IPS DF 6.9 (cell line): ENCODE measurements around the gene PPP1R9B.
A peak's percentile ranks its signal among the peaks of the same experiment; 100 is the strongest.

Source experiments
- DNase-seq: peaks from one replicate; pipeline ENCODE4 v3.0.0-alpha.2; 2013; ENCODE audit warnings: low read depth, low spot score
- H3K27ac ChIP-seq: one replicate; pipeline ENCODE4 v1.5.1; 2013; ENCODE audit warnings: low read length, control low read depth
- H3K27me3 ChIP-seq: 2 replicates; pipeline ENCODE4 v1.6.1; 2013; ENCODE audit warnings: mild to moderate bottlenecking, low read length; ENCODE audit not compliant: control insufficient read depth, insufficient read depth
- H3K36me3 ChIP-seq: 2 replicates; pipeline ENCODE4 v1.6.1; 2013; ENCODE audit warnings: low read length; ENCODE audit not compliant: control insufficient read depth, insufficient read depth
- H3K4me1 ChIP-seq: 2 replicates; pipeline ENCODE4 v1.6.1; 2013; ENCODE audit warnings: low read length; ENCODE audit not compliant: control insufficient read depth, insufficient read depth
- H3K4me3 ChIP-seq: 2 replicates; pipeline ENCODE4 v1.5.1; 2013; ENCODE audit warnings: mild to moderate bottlenecking, low read length
- H3K9me3 ChIP-seq: 2 replicates; pipeline ENCODE4 v1.6.1; 2013; ENCODE audit warnings: low read length, inconsistent platforms; ENCODE audit not compliant: control insufficient read depth, insufficient read depth
- WGBS: extraction: QIAGEN DNeasy Blood & Tissue Kit; methylation state at CpG from one replicate; pipeline ENCODE4 v1.1.7; 2013; ENCODE audit warnings: mixed read lengths, missing lambda C conversion rate; ENCODE audit not compliant: insufficient read length, insufficient coverage; 5-methylcytosine and 5-hydroxymethylcytosine counted together

Gene PPP1R9B

DNA sequence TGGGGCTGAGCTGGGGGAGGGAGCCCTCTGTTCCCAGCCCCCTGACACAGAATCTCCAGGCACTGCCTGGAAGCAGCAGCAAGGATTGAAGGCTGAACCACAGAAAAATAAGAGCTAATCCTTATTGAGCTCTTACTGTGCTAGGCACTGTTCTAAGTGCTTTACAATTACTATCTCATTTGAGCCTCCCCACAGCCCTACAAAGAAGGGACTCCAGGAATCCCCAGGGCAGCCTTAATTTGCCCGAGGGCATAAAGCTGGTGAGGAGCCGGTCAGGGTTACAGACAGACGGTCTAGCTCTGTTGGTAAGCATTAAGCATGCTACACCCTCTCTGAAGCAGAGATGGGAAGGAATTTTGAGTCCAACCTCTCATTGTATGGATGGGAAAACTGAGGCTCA, 27.5 kb downstream of the PPP1R9B start:
- Histone ChIP-seq H3K9me3 (no peaks in the 10 kb centered on the region), H3K27ac (no peak overlapping the region), H3K36me3 (no peaks in the 10 kb centered on the region), H3K27me3 (no peaks in the 10 kb centered on the region), H3K4me1 (peaks cover 2% of the 10 kb centered on the region; the same call in 1 of the 2 replicates), H3K4me3 (no peak overlapping the region)
- no peak for DNase-seq
- no CpG with 5 or more reads among the region's 3 CpGs for WGBS

DNA sequence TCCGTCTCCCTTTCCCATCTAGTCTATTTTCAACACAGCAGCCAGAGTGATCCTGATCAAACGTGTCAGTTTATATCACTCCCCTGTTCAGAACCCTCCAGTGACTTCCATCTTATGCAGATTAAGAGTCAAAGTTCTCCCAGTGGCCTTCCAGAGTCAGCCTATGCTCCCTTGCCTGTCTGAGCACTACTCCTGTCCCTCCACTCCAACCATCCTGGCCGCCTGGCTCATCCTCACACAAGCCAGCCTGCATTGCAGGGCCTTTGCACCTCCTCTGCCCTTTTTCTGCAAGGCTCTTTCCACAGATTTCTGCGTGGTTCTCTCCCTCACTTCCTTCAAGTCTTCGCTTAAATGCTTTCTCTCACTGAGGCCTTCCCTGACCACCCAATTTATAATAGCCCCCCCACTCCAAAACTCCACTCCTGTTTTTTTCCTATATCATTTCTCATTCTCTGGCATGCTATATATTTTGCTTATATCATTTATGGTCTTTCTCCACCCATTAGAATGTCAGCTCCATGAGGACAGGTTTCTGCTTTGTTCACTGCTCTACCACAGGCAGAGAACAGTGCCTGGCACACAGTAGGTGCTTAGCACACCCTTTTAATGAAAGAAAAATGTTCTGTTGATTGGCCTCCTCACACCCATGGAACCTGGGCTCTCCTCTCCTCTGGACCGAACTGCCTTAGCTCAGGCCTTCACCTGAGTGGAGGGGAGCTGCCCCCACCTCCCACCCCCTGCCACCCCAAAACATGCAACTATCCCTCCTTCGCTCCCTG, 29.8 kb downstream of the PPP1R9B start:
- no peak for DNase-seq
- Histone ChIP-seq H3K36me3 (no peaks in the 10 kb centered on the region), H3K9me3 (no peaks in the 10 kb centered on the region), H3K27ac (no peak overlapping the region), H3K4me3 (no peak overlapping the region), H3K4me1 (peaks cover 1% of the 10 kb centered on the region; the same call in 1 of the 2 replicates), H3K27me3 (no peaks in the 10 kb centered on the region)
- no CpG with 5 or more reads among the region's 7 CpGs for WGBS

DNA sequence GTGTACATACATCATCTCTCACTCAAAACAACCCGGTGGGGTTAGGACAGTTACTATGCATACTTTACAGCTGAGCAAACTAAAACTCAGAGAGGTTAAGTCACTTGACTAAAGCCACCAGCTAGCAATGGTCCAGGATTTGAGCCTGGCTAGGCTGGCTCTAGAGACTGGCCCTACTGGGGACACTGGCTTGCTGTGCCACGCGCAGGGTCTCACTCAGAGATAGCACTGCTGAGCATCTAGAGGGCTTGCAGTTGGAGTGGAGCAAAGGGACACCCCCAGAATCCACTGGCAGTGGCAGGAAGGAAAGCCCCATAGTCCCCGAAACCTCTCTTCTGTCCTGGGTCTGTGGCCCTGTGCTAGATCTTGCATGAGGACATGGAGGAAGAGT, 31.7 kb downstream of the PPP1R9B start:
- Histone ChIP-seq H3K4me3 (no peak overlapping the region), H3K27ac (no peak overlapping the region), H3K9me3 (no peaks in the 10 kb centered on the region), H3K36me3 (no peaks in the 10 kb centered on the region), H3K4me1 (peaks cover 5% of the 10 kb centered on the region), H3K27me3 (no peaks in the 10 kb centered on the region)
- DNase-seq: no peak
- no CpG with 5 or more reads among the region's 4 CpGs for WGBS

DNA sequence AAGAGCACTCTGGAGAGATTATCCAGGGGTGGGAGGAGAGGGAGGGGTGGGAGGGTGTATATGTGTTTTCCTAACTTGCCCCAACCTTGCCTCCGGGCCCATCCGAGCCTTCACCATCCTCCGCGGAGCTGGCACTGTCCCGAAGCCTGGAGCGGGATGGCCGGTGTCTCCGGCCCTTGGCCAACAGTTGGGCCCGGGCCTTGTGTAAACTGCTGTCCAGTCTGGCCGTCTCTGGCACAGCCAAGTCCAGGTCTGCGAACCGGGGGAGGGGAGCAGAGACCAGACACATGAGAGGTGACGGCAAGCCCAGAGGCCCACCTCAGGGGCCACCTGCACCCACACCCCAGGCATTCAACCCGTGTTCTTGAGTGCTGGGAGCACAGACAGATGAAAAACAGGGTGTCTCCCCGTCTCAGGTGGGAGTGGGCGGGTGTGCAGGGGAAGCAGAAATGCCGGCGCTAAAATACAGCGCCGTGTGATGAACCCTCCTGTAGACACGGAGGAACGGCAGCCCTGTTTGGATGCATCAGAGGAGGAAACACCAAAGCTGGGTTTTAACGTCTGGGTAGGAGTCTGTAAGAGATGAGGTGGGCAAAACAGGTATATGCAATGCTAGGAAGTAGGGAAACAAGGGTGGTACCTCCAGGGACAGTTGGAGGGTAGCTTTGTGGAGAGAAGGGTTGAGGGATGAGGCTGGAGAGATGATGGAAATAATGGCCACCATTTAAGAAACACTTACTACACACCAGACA, 32.2 kb downstream of the PPP1R9B start:
- DNase-seq: no peak
- H3K27me3 ChIP-seq: no peaks in the 10 kb centered on the region
- no peak overlapping the region for H3K27ac ChIP-seq
- no peaks in the 10 kb centered on the region for H3K36me3 ChIP-seq
- H3K4me3 ChIP-seq: no peak overlapping the region
- H3K4me1 ChIP-seq: peaks cover 5% of the 10 kb centered on the region
- no CpG with 5 or more reads among the region's 23 CpGs for WGBS
- no peaks in the 10 kb centered on the region for H3K9me3 ChIP-seq

DNA sequence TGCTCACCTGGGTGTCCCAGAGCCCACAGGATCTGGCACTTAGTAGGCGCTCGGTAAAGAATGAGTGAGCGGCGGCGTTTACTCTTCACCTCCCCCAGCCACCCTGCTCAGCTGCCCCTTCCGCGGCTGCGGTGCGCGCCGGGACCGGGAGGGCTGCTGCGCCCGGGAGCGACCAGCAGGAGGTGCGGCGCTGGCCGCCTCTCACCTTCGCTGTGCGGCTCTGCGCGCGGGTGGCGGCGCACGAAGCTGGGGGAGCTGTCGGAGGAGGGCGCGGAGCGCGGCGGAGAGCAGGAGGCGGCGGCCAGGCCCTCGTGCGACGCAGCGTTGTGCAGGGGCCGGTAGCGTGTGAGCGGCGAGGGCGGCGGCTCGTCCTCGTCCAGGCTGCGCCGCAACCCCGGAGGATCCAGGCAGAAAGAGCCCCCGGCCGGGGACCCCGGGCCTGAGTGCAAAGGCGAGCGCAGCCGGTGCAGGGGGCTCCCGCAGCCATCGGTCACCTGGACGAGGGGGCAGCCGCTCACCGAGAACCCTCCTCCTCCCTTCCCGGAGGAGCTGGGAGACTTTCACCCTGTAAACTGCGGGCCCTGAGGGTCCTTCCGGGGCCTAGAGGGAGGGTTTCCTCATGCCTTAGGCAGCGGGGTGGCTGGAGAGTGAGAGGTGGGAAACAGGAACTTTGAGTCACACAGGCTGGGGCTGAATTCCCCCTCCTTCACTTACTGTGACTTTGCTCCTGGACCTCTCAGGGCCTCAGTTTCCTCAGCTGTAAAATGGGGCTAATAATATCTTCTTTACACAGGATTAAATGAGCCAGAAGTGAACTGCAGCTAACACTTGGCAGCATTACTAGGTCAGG, 33.0 kb downstream of the PPP1R9B start:
- Histone ChIP-seq H3K36me3 (no peaks in the 10 kb centered on the region), H3K4me3 (peak overlapping the region; percentile 29; the same call in 1 of the 2 replicates), H3K27ac (no peak overlapping the region), H3K4me1 (peaks cover 5% of the 10 kb centered on the region), H3K27me3 (no peaks in the 10 kb centered on the region), H3K9me3 (no peaks in the 10 kb centered on the region)
- DNase-seq: no peak
- WGBS: no CpG with 5 or more reads among the region's 64 CpGs

DNA sequence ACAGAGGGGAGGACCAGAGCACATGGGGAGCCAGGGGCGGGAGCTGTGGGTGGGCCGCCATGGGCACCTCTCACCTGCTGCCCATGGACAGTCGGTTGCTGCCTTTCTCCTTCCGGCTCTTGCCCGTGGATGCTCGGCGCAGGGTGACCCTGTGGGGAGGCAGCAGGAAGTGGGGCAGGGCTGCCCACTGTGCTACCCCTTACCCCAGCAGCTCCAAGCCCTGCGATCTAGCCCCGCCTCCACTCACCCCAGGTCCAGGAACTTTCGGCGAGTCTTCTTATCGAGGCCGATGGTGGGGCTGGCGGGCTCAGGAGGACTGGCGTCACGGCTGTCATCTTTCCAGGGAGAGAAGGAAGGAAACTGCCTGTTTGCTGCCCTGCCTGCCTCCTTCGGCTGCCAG, 34.7 kb downstream of the PPP1R9B start:
- Histone ChIP-seq H3K27ac (no peak overlapping the region), H3K4me3 (no peak overlapping the region), H3K36me3 (no peaks in the 10 kb centered on the region), H3K27me3 (no peaks in the 10 kb centered on the region), H3K9me3 (no peaks in the 10 kb centered on the region), H3K4me1 (peaks cover 6% of the 10 kb centered on the region)
- WGBS: no CpG with 5 or more reads among the region's 17 CpGs
- DNase-seq: no peak

DNA sequence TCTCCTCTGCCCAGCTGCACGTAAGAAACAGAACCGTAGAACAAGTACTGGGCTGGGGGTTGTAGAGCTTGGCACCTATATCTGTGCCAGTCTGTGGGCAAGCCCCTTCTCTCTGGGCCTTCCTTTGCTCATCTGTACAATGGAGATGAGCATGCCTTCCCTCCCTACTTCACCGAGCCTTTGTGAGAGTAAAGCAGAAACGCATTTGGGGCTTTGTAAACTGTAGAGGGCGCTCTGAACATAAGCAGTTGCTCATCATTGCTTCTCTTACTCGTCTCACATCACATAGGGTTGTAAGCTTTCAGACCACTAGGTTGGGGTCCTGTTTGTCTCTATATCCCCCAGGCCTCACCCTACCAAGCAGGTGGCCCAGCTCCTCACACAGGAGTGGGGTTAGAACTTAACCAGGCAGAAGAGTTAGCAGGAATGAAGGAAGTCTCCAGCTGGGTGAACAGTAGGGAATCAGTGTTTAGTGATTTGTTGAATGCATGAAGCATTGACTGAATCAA, 35.6 kb downstream of the PPP1R9B start:
- no CpG with 5 or more reads among the region's 6 CpGs for WGBS

DNA sequence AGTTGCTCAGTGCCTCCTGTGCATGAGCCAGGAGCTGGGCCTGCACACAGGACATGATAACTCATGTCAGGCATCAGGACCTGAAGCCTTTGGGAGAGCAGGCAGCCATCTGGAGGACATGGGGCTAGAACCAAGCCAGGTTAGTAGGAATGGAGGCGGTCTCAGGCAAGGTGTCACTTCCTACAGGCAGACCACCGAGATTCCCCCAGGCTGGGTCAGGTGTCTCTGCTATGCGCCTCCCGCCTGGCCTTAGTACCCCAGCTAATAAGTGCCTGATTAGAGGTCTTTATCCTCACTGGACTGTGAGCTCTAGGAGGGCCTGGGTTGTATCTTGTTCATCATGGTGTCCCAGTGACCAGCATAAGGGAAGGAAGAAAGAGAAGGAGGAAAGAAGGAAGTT, 36.1 kb downstream of the PPP1R9B start:
- Histone ChIP-seq H3K27me3 (no peaks in the 10 kb centered on the region), H3K36me3 (no peaks in the 10 kb centered on the region; the same call in 1 of the 2 replicates), H3K4me3 (no peak overlapping the region), H3K4me1 (peaks cover 6% of the 10 kb centered on the region), H3K9me3 (no peaks in the 10 kb centered on the region), H3K27ac (no peak overlapping the region)
- no peak for DNase-seq
- WGBS: no CpG with 5 or more reads among the region's 4 CpGs

More for the DNA sequence above, 35.6 kb downstream of the PPP1R9B start:
- no peak overlapping the region for H3K27ac ChIP-seq
- H3K4me1 ChIP-seq: peaks cover 6% of the 10 kb centered on the region
- H3K27me3 ChIP-seq: no peaks in the 10 kb centered on the region
- H3K4me3 ChIP-seq: no peak overlapping the region
- no peaks in the 10 kb centered on the region for H3K9me3 ChIP-seq
- DNase-seq: no peak
- H3K36me3 ChIP-seq: no peaks in the 10 kb centered on the region; the same call in 1 of the 2 replicates

DNA sequence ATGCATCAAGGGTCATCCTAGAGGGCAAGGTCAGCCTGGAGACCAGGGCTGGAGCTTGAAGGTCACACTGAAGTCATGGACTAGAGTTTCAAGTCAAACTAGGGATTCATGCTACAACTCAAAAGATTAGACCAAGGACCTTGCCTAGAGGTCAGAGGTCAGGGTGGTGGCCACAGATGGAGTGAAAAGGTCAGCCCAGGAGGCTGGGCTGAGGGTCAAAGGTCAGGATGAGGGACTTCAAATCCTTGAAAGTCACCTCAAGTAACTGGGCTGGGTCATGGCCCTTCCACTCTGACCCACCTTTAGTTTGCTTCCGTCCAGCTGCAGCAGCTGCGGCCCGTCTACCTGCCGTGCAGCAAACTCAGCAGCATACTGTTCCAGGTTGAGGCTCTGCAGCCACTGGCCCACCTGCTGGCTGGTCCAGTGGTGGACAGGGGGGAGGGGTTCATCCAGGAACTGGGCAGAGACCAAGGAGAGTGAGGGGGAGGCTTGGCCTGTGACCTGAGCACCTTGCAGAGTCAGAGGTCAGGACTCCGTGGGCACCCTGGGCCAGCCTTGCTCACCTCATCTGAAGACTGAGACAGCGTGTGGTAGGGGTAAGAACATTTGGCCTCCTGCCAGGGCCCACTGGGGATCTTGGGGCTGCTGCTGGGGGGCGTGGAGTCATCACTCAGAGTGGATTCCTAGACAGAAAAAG, 36.7 kb downstream of the PPP1R9B start:
- DNase-seq: no peak
- H3K4me3 ChIP-seq: no peak overlapping the region
- H3K4me1 ChIP-seq: peaks cover 6% of the 10 kb centered on the region
- no CpG with 5 or more reads among the region's 7 CpGs for WGBS
- H3K27me3 ChIP-seq: no peaks in the 10 kb centered on the region
- H3K9me3 ChIP-seq: no peaks in the 10 kb centered on the region
- H3K36me3 ChIP-seq: no peaks in the 10 kb centered on the region; the same call in 1 of the 2 replicates
- no peak overlapping the region for H3K27ac ChIP-seq
